CD14-positive monocyte (primary cell): Measurements from ENCODE around the gene PTTG1. TPM values are rescaled to one million over a fixed set of nuclear protein-coding genes. Genes with fewer than 3 reads are reported as not detected.

ENCODE experiments used
- DNase-seq, 3 donors: peaks; one replicate each; pipeline ENCODE4 v3.0.0-alpha.2; 2011 to 2022
- H2AFZ ChIP-seq: 2 replicates; pipeline ENCODE4 v1.6.0; 2012; ENCODE audit warnings: mild to moderate bottlenecking, low read depth, low read length, inconsistent platforms; ENCODE audit not compliant: insufficient read depth, poor library complexity, severe bottlenecking
- H3K27ac ChIP-seq, 2 donors: 1 replicate in 1 of 2; 2 replicates in 1 of 2; pipeline ENCODE4 v1.5.1; 2012 to 2013; ENCODE audit warnings: low read length in 2 of 2, control low read depth in 1 of 2, inconsistent platforms in 1 of 2, low read depth in 1 of 2, mild to moderate bottlenecking in 1 of 2
- H3K27me3 ChIP-seq, 2 donors: one replicate each; pipeline versions ENCODE4 v1.6.0 to v1.6.1; 2011 to 2013; ENCODE audit warnings: low read length in 2 of 2; ENCODE audit not compliant: control insufficient read depth in 2 of 2, insufficient read depth in 2 of 2
- H3K36me3 ChIP-seq, 2 donors: replicated peaks in 1 of 2; 1 replicate in 1 of 2; 2 replicates in 1 of 2; pipeline versions ENCODE4 v1.5.1 to v1.6.1; 2012 to 2013; ENCODE audit warnings: low read length in 2 of 2, control low read depth in 1 of 2, inconsistent platforms in 1 of 2, mild to moderate bottlenecking in 1 of 2; ENCODE audit not compliant: insufficient read depth in 2 of 2, control insufficient read depth in 1 of 2
- H3K4me1 ChIP-seq, 2 donors: 1 replicate in 1 of 2; 2 replicates in 1 of 2; pipeline versions ENCODE4 v1.5.1 to v1.6.1; 2012 to 2013; ENCODE audit warnings: low read length in 2 of 2, control low read depth in 1 of 2, inconsistent platforms in 1 of 2, mild to moderate bottlenecking in 1 of 2, moderate library complexity in 1 of 2; ENCODE audit not compliant: insufficient read depth in 2 of 2, control insufficient read depth in 1 of 2
- H3K4me2 ChIP-seq: replicated peaks from 2 replicates; pipeline ENCODE3; 2012; ENCODE audit warnings: low read length, moderate library complexity, mild to moderate bottlenecking; ENCODE audit not compliant: poor library complexity, severe bottlenecking; ENCODE audit errors: extremely low read depth
- H3K4me3 ChIP-seq, 3 experiments: fragments of 200-600 bp in 1 of 3; sonication (generic) in 1 of 3; replicated peaks in 1 of 3; 1 replicate in 2 of 3; 2 replicates in 1 of 3; pipeline ENCODE4 v1.5.1; 2011 to 2013; ENCODE audit warnings: low read length in 3 of 3, mild to moderate bottlenecking in 3 of 3, control low read depth in 2 of 3, low read depth in 2 of 3, inconsistent platforms in 1 of 3, moderate library complexity in 1 of 3
- H3K79me2 ChIP-seq: 2 replicates; pipeline ENCODE4 v1.6.0; 2012; ENCODE audit warnings: mild to moderate bottlenecking, control low read depth, inconsistent platforms, low read length, moderate library complexity; ENCODE audit not compliant: insufficient read depth
- H3K9ac ChIP-seq: 2 replicates; pipeline ENCODE4 v1.6.0; 2017; ENCODE audit warnings: low read length, mild to moderate bottlenecking; ENCODE audit not compliant: insufficient read depth, poor library complexity, severe bottlenecking
- H3K9me3 ChIP-seq, 2 donors: replicated peaks in 1 of 2; 1 replicate in 1 of 2; 2 replicates in 1 of 2; pipeline versions ENCODE4 v1.5.1 to v1.6.1; 2012 to 2013; ENCODE audit warnings: low read length in 2 of 2, control low read depth in 1 of 2; ENCODE audit not compliant: control insufficient read depth in 1 of 2, insufficient read depth in 1 of 2
- H4K20me1 ChIP-seq: 2 replicates; pipeline ENCODE4 v1.6.0; 2012; ENCODE audit warnings: mild to moderate bottlenecking, low read length, control low read depth, moderate library complexity; ENCODE audit not compliant: insufficient read depth
- H3K27ac Mint-ChIP-seq, 7 donors: one replicate each; pipeline ENCODE4 v1.8.0; 2020; ENCODE audit warnings: mild to moderate bottlenecking in 7 of 7, mixed read lengths in 7 of 7, moderate library complexity in 6 of 7, inconsistent platforms in 2 of 7
- H3K27me3 Mint-ChIP-seq, 3 donors: one replicate each; pipeline ENCODE4 v1.8.0; 2021 to 2022; ENCODE audit warnings: low read depth in 3 of 3, mild to moderate bottlenecking in 3 of 3, mixed read lengths in 3 of 3, moderate library complexity in 3 of 3, inconsistent platforms in 1 of 3
- H3K36me3 Mint-ChIP-seq, 2 donors: one replicate each; pipeline ENCODE4 v1.8.0; 2020; ENCODE audit warnings: mixed read lengths in 2 of 2, inconsistent platforms in 1 of 2, mild to moderate bottlenecking in 1 of 2
- H3K4me1 Mint-ChIP-seq: one replicate; pipeline ENCODE4 v1.8.0; 2020; ENCODE audit warnings: mild to moderate bottlenecking, mixed read lengths
- H3K4me3 Mint-ChIP-seq, 2 donors: one replicate each; pipeline ENCODE4 v1.8.0; 2020; ENCODE audit warnings: mild to moderate bottlenecking in 2 of 2, mixed read lengths in 2 of 2, moderate library complexity in 1 of 2
- H3K9me3 Mint-ChIP-seq, 7 donors: one replicate each; pipeline ENCODE4 v1.8.0; 2020 to 2022; ENCODE audit warnings: mixed read lengths in 7 of 7, mild to moderate bottlenecking in 6 of 7, moderate library complexity in 6 of 7, inconsistent platforms in 2 of 7
- WGBS: methylation state at CpG from one replicate; pipeline ENCODE4 v1.1.5; 2013; ENCODE audit warnings: missing lambda C conversion rate; ENCODE audit not compliant: insufficient coverage; 5-methylcytosine and 5-hydroxymethylcytosine counted together
- intact Hi-C, 2 donors: fragments of 100-400 bp; cut with micrococcal nuclease; formaldehyde crosslinking; loops; one replicate each; pipeline versions ENCODE4 v1.15.0 to v1.15.1; 2023
- polyA plus RNA-seq, 3 donors: library from polyadenylated mRNA; depleted of rRNA in 1 of 3; unstranded in 2 of 3; stranded (reverse) in 1 of 3; fragments of 300-500 nt in 2 of 3; fragments of >200 nt in 1 of 3; fragmentation: Illumina TruSeq in 2 of 3; gene quantifications; 1 replicate in 2 of 3; 2 replicates in 1 of 3; pipeline ENCODE4 v1.2.3, GENCODE V29; 2012 to 2021
- TF ChIP-seq, protein P1 (sequence below): fragments of 200-600 bp; IDR thresholded peaks from one replicate; pipeline ENCODE4 v1.8.0; 2022; ENCODE audit warnings: antibody characterized with exemption, mild to moderate bottlenecking

PTTG1 gene
- polyA plus RNA-seq, 3 donors: 2.5 to 3.6 (median 3.3) TPM

DNA sequence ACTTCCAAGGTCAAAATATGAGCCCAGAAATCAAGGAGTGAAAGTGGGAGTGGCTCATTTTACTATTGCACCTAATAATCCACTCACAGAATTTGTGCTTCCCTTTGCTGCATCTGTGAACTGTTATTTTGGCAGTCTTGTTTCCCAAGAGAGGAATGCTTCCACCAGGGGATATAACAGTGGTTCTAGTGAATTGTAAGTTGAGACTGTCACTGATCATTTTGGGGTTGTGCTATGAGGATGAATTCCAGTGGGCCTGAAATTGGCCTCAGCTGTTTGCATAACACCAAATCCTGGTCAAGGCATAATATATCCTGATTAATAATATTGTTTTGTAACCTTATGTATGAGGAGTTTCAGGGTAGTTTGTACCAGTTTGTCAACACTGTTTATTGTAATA lies 36.2 kb upstream of the PTTG1 start:
- intact Hi-C loops: no loop called here

GRCh38 chr5:160387445-160387844 lies 34.2 kb upstream of the PTTG1 start:
- Histone ChIP-seq H3K4me1 (no peaks in the 10 kb centered on the region), H3K4me3 (no peak overlapping the region), H3K9me3 (peaks cover 8 to 10% of the 10 kb centered on the region in 2 donors), H3K79me2 (no peaks in the 10 kb centered on the region), H3K9ac (no peak overlapping the region), H2AFZ (no peak overlapping the region), H3K27ac (no peak overlapping the region), H3K36me3 (no peaks in the 10 kb centered on the region), H3K27me3 (no peaks in the 10 kb centered on the region), H3K4me2 (no peak overlapping the region), H4K20me1 (no peaks in the 10 kb centered on the region)
- H3K9me3 Mint-ChIP-seq: peaks cover 10 to 20% (median 19%) of the 10 kb centered on the region in 7 donors
- TF ChIP-seq, protein P1, sequence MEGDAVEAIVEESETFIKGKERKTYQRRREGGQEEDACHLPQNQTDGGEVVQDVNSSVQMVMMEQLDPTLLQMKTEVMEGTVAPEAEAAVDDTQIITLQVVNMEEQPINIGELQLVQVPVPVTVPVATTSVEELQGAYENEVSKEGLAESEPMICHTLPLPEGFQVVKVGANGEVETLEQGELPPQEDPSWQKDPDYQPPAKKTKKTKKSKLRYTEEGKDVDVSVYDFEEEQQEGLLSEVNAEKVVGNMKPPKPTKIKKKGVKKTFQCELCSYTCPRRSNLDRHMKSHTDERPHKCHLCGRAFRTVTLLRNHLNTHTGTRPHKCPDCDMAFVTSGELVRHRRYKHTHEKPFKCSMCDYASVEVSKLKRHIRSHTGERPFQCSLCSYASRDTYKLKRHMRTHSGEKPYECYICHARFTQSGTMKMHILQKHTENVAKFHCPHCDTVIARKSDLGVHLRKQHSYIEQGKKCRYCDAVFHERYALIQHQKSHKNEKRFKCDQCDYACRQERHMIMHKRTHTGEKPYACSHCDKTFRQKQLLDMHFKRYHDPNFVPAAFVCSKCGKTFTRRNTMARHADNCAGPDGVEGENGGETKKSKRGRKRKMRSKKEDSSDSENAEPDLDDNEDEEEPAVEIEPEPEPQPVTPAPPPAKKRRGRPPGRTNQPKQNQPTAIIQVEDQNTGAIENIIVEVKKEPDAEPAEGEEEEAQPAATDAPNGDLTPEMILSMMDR: no peak
- no CpG with 5 or more reads among the region's 1 CpG for WGBS
- no peak overlapping the region for H3K4me3 Mint-ChIP-seq
- intact Hi-C loops: no loop called here
- H3K27ac Mint-ChIP-seq: no peak overlapping the region
- no peak for DNase-seq
- no peaks in the 10 kb centered on the region for H3K4me1 Mint-ChIP-seq
- H3K27me3 Mint-ChIP-seq: peaks cover 0 to 5% (median 0%) of the 10 kb centered on the region in 3 donors
- peaks cover 0 to 3% of the 10 kb centered on the region in 2 donors for H3K36me3 Mint-ChIP-seq

More for the DNA sequence above, 36.2 kb upstream of the PTTG1 start:
- H3K4me3 ChIP-seq: no peak overlapping the region
- no peaks in the 10 kb centered on the region for H3K4me1 ChIP-seq
- peaks cover 8 to 10% of the 10 kb centered on the region in 2 donors for H3K9me3 ChIP-seq
- H3K4me2 ChIP-seq: no peak overlapping the region
- Mint-ChIP-seq H3K27ac (no peak overlapping the region), H3K4me3 (no peak overlapping the region), H3K27me3 (peaks cover 0 to 8% (median 2%) of the 10 kb centered on the region in 3 donors), H3K4me1 (no peaks in the 10 kb centered on the region), H3K36me3 (peaks cover 0 to 3% of the 10 kb centered on the region in 2 donors), H3K9me3 (peaks cover 10 to 20% (median 19%) of the 10 kb centered on the region in 7 donors)
- no peak overlapping the region for H3K9ac ChIP-seq
- TF ChIP-seq, protein P1: no peak
- DNase-seq: no peak
- H3K36me3 ChIP-seq: no peaks in the 10 kb centered on the region
- peaks cover 0 to 2% of the 10 kb centered on the region in 2 donors for H3K27me3 ChIP-seq
- H3K27ac ChIP-seq: no peak overlapping the region
- H3K79me2 ChIP-seq: no peaks in the 10 kb centered on the region
- no peak overlapping the region for H2AFZ ChIP-seq
- H4K20me1 ChIP-seq: no peaks in the 10 kb centered on the region
